Measurements from ENCODE around the gene BCO2. TPM values are rescaled to one million over a fixed set of nuclear protein-coding genes. Genes with fewer than 3 reads are reported as not detected.

Gene BCO2
- total RNA-seq, 1 donor from 2014 or later = not detected

- no peaks in the 10 kb centered on the region for H4K20me1 ChIP-seq (ENCODE audit: low read depth)
- no peaks in the 10 kb centered on the region for H3K27me3 Mint-ChIP-seq (ENCODE audit: insufficient read depth, low read depth)
- H3K36me3 Mint-ChIP-seq = peaks cover 3% of the 10 kb centered on the region
- no peaks in the 10 kb centered on the region for H3K27me3 ChIP-seq
- H3K27ac Mint-ChIP-seq = no peak overlapping the region
- no peak overlapping the region for H2AFZ ChIP-seq (replicated peaks)
- H3K4me1 Mint-ChIP-seq = no peaks in the 10 kb centered on the region
- H3K9me3 Mint-ChIP-seq = no peaks in the 10 kb centered on the region
- DNase-seq (ENCODE audit: low spot score) = no peak
- no peaks in the 10 kb centered on the region for H3F3A ChIP-seq (ENCODE audit: low read depth)
- H3K79me2 ChIP-seq (ENCODE audit: low read depth) = no peaks in the 10 kb centered on the region
- no peaks in the 10 kb centered on the region for H3K36me3 ChIP-seq
- H3K4me3 ChIP-seq = no peak overlapping the region
- no peaks in the 10 kb centered on the region for H3K4me1 ChIP-seq
- no peaks in the 10 kb centered on the region for H3K9me3 ChIP-seq (ENCODE audit: low read depth)
- H3K4me3 Mint-ChIP-seq = no peak overlapping the region
- H3K27ac ChIP-seq = no peak overlapping the region
- H3K9ac ChIP-seq = no peak overlapping the region
- TF ChIP-seq EZH2 (IDR thresholded peaks at IDR 0.05) (no peak), CTCF (IDR thresholded peaks at IDR 0.05) (no peak), EZH2phosphoT487 (IDR thresholded peaks at IDR 0.05) (no peak)
- no peak overlapping the region for H3K4me2 ChIP-seq
Measured at GRCh38 chr11:112248201-112248600, 72.9 kb downstream of the BCO2 start.

GRCh38 chr11:112249871-112250610 is 74.7 kb downstream of the BCO2 start:
- Histone ChIP-seq H3K9ac (no peak overlapping the region), H3K27me3 (no peaks in the 10 kb centered on the region), H2AFZ (replicated peaks) (no peak overlapping the region), H3K27ac (no peak overlapping the region), H3K4me3 (no peak overlapping the region), H3K79me2 (ENCODE audit: low read depth) (no peaks in the 10 kb centered on the region), H3K4me2 (no peak overlapping the region), H3K4me1 (no peaks in the 10 kb centered on the region), H4K20me1 (ENCODE audit: low read depth) (no peaks in the 10 kb centered on the region), H3K9me3 (ENCODE audit: low read depth) (no peaks in the 10 kb centered on the region), H3K36me3 (no peaks in the 10 kb centered on the region), H3F3A (ENCODE audit: low read depth) (no peaks in the 10 kb centered on the region)
- Mint-ChIP-seq H3K36me3 (no peaks in the 10 kb centered on the region), H3K27ac (no peak overlapping the region), H3K4me3 (no peak overlapping the region), H3K9me3 (no peaks in the 10 kb centered on the region), H3K4me1 (no peaks in the 10 kb centered on the region), H3K27me3 (ENCODE audit: insufficient read depth, low read depth) (no peaks in the 10 kb centered on the region)
- TF ChIP-seq CTCF (IDR thresholded peaks at IDR 0.05) (no peak), EZH2phosphoT487 (IDR thresholded peaks at IDR 0.05) (no peak), EZH2 (IDR thresholded peaks at IDR 0.05) (no peak)
- DNase-seq (ENCODE audit: low spot score) = no peak

GRCh38 chr11:112253605-112254242 is 78.4 kb downstream of the BCO2 start:
- H3K79me2 ChIP-seq (ENCODE audit: low read depth) = no peaks in the 10 kb centered on the region
- no peaks in the 10 kb centered on the region for H4K20me1 ChIP-seq (ENCODE audit: low read depth)
- no peaks in the 10 kb centered on the region for H3K9me3 ChIP-seq (ENCODE audit: low read depth)
- H3K27me3 Mint-ChIP-seq (ENCODE audit: insufficient read depth, low read depth) = peaks cover 2% of the 10 kb centered on the region
- TF ChIP-seq CTCF (IDR thresholded peaks at IDR 0.05) (no peak), EZH2phosphoT487 (IDR thresholded peaks at IDR 0.05) (no peak), EZH2 (IDR thresholded peaks at IDR 0.05) (no peak)
- no peak overlapping the region for H2AFZ ChIP-seq (replicated peaks)
- no peak overlapping the region for H3K27ac Mint-ChIP-seq
- no peak overlapping the region for H3K4me2 ChIP-seq
- no peaks in the 10 kb centered on the region for H3F3A ChIP-seq (ENCODE audit: low read depth)
- H3K36me3 ChIP-seq = no peaks in the 10 kb centered on the region
- no peaks in the 10 kb centered on the region for H3K9me3 Mint-ChIP-seq
- no peaks in the 10 kb centered on the region for H3K4me1 Mint-ChIP-seq
- no peaks in the 10 kb centered on the region for H3K27me3 ChIP-seq
- no peak for DNase-seq (ENCODE audit: low spot score)
- H3K4me1 ChIP-seq = no peaks in the 10 kb centered on the region
- H3K36me3 Mint-ChIP-seq = no peaks in the 10 kb centered on the region
- H3K4me3 Mint-ChIP-seq = no peak overlapping the region
- H3K9ac ChIP-seq = no peak overlapping the region
- H3K27ac ChIP-seq = no peak overlapping the region
- no peak overlapping the region for H3K4me3 ChIP-seq
